ENCODE data around the gene USP37. TPM values are rescaled to one million over a fixed set of nuclear protein-coding genes. Genes with fewer than 3 reads are reported as not detected.
A peak's percentile ranks its signal among the peaks of the same experiment; 100 is the strongest.

The USP37 gene
- total RNA-seq, 1 donor from 2014 or later, result 6.4 TPM

GRCh38 chr2:218400930-218401881, 166.9 kb downstream of the USP37 start:
- peaks cover 47% of the 10 kb centered on the region for H3K4me1 ChIP-seq (ENCODE audit: insufficient read depth, low read length)
- Mint-ChIP-seq H3K27me3 (ENCODE audit: low read depth, unreplicated experiment) (no peaks in the 10 kb centered on the region), H3K27ac (ENCODE audit: unreplicated experiment) (no peak overlapping the region), H3K4me1 (ENCODE audit: low read depth, unreplicated experiment) (peaks cover 11% of the 10 kb centered on the region), H3K36me3 (ENCODE audit: low read depth, unreplicated experiment) (no peaks in the 10 kb centered on the region), H3K9me3 (ENCODE audit: unreplicated experiment) (no peaks in the 10 kb centered on the region), H3K4me3 (ENCODE audit: unreplicated experiment) (peak overlapping the region; percentile 70)
- FAIRE-seq, result no peak
- H3K9ac ChIP-seq (ENCODE audit: low read length), result peak overlapping the region; percentile 86
- DNase-seq (ENCODE audit: low read depth), result no peak
- H4K20me1 ChIP-seq (ENCODE audit: insufficient read depth, low read length), result peaks cover 16% of the 10 kb centered on the region
- H3K36me3 ChIP-seq (ENCODE audit: insufficient read depth, low read length), result peaks cover 3% of the 10 kb centered on the region
- no peaks in the 10 kb centered on the region for H3K27me3 ChIP-seq (ENCODE audit: insufficient read depth, low read length)
- TF ChIP-seq EZH2 (IDR thresholded peaks at IDR 0.05; ENCODE audit: insufficient read depth, low read length) (no peak), CTCF (IDR thresholded peaks at IDR 0.05; ENCODE audit: insufficient read depth, low read depth, low read length) (no peak)
- no peak overlapping the region for H3K27ac ChIP-seq (ENCODE audit: low read depth, low read length)
- H3K4me3 ChIP-seq (ENCODE audit: insufficient read depth, low read depth, low read length), result peak overlapping the region; percentile 73
- H2AFZ ChIP-seq (ENCODE audit: low read depth, low read length), result no peak overlapping the region
- no peaks in the 10 kb centered on the region for H3K9me3 ChIP-seq (ENCODE audit: insufficient read depth, low read depth, low read length)
- peak overlapping the region; percentile 87 for H3K4me2 ChIP-seq (ENCODE audit: low read length)
- peaks cover 27% of the 10 kb centered on the region for H3K79me2 ChIP-seq (ENCODE audit: insufficient read depth, low read length)

Small RNA genes within 50 kb of the gene (microRNA-seq; reads per million reads assigned to microRNA genes)
- 23,511 reads per million, percentile 98 among the genes with 10 or more reads in this experiment for gene MIR26B

Other genes with a start within 250 kb of the USP37 start
- gene CATIP, start 211.5 kb downstream of the USP37 start, total RNA-seq, result 0.23 TPM in 1 of 2 replicates, not detected in the other
- gene SLC11A1, start 186.1 kb downstream of the USP37 start, total RNA-seq, result not detected in 2 replicates
- 41.8 and 45.0 TPM in 2 replicates for gene CTDSP1, start 168.5 kb downstream of the USP37 start, total RNA-seq
- gene VIL1, start 149.2 kb downstream of the USP37 start, total RNA-seq, result not detected in 2 replicates
- 34.6 and 35.6 TPM in 2 replicates for gene CNOT9, start 488 bp upstream of the USP37 start, total RNA-seq
- gene PLCD4, start 39.5 kb upstream of the USP37 start, total RNA-seq, result 0.86 and 0.89 TPM in 2 replicates
- 19.9 and 28.0 TPM in 2 replicates for gene ZNF142, start 91.3 kb upstream of the USP37 start, total RNA-seq
- 27.5 and 28.4 TPM in 2 replicates for gene BCS1L, start 91.3 kb upstream of the USP37 start, total RNA-seq
- 44.7 and 47.3 TPM in 2 replicates for gene RNF25, start 103.7 kb upstream of the USP37 start, total RNA-seq
- gene STK36, start 103.7 kb upstream of the USP37 start, total RNA-seq, result 42.6 and 46.0 TPM in 2 replicates
- gene TTLL4, start 142.5 kb upstream of the USP37 start, total RNA-seq, result 27.4 and 33.8 TPM in 2 replicates
- gene CYP27A1, start 213.8 kb upstream of the USP37 start, total RNA-seq, result 3.9 and 4.3 TPM in 2 replicates